ENCODE measurements around the gene TRAPPC3.
"Not testable (repeated sequence)": the region's sequence is repeated elsewhere in the genome, so short reads cannot be mapped to it uniquely, and the experiment has no call there.

TRAPPC3 gene

GRCh38 chr1:36149237-36149972 lies at the start of gene TRAPPC3:
TSS of gene TRAPPC3 (minus strand) at chr1:36149486. CDS start at chr1:36149378, 108 bp downstream.
- peak; percentile 99 for DNase-seq (ENCODE audit: low spot score)

- DNase-seq (ENCODE audit: low spot score), result no peak
Measured at GRCh38 chr1:36198641-36199040, 49.4 kb upstream of the TRAPPC3 start.

GRCh38 chr1:36196805-36197204 lies 47.5 kb upstream of the TRAPPC3 start:
- not testable (repeated sequence) for DNase-seq (ENCODE audit: low spot score)

GRCh38 chr1:36187800-36188593 lies 38.7 kb upstream of the TRAPPC3 start:
- peak; percentile 91 for DNase-seq (ENCODE audit: low spot score)

GRCh38 chr1:36183309-36183856 lies 34.1 kb upstream of the TRAPPC3 start:
- DNase-seq (ENCODE audit: low spot score), result no peak

- no peak for DNase-seq (ENCODE audit: low spot score)
Measured at GRCh38 chr1:36182734-36183133, 33.4 kb upstream of the TRAPPC3 start.

- DNase-seq (ENCODE audit: low spot score), result no peak
Measured at GRCh38 chr1:36179220-36179600, 29.9 kb upstream of the TRAPPC3 start.

GRCh38 chr1:36178471-36179219 lies 29.4 kb upstream of the TRAPPC3 start:
- no peak for DNase-seq (ENCODE audit: low spot score)

GRCh38 chr1:36177589-36178431 lies 28.5 kb upstream of the TRAPPC3 start:
- no peak for DNase-seq (ENCODE audit: low spot score)

- DNase-seq (ENCODE audit: low spot score), result no peak
Measured at GRCh38 chr1:36176106-36176949, 27.0 kb upstream of the TRAPPC3 start.

- DNase-seq (ENCODE audit: low spot score), result peak; percentile 82
Measured at GRCh38 chr1:36175137-36176095, 26.1 kb upstream of the TRAPPC3 start.

GRCh38 chr1:36174713-36175112 lies 25.4 kb upstream of the TRAPPC3 start:
- no peak for DNase-seq (ENCODE audit: low spot score)

- no peak for DNase-seq (ENCODE audit: low spot score)
Measured at GRCh38 chr1:36172983-36173382, 23.7 kb upstream of the TRAPPC3 start.

GRCh38 chr1:36172017-36172747 lies 22.9 kb upstream of the TRAPPC3 start:
- no peak for DNase-seq (ENCODE audit: low spot score)

GRCh38 chr1:36170643-36171412 lies 21.5 kb upstream of the TRAPPC3 start:
- DNase-seq (ENCODE audit: low spot score), result no peak

GRCh38 chr1:36168514-36168913 lies 19.2 kb upstream of the TRAPPC3 start:
- no peak for DNase-seq (ENCODE audit: low spot score)
